GM23338 (cell line): ENCODE results near the gene LSM12.

ENCODE experiments used
- ETS1 ChIP-seq: IDR thresholded peaks from 2 replicates; pipeline ENCODE4 v1.6.1; 2016; ENCODE audit warnings: antibody characterized with exemption
- EZH2 ChIP-seq: fragments of 200-600 bp; sonication (generic); IDR thresholded peaks from one replicate; pipeline ENCODE4 v1.8.0; 2017; ENCODE audit warnings: antibody characterized with exemption, mild to moderate bottlenecking, low read depth; ENCODE audit not compliant: unreplicated experiment
- EZH2phosphoT487 ChIP-seq: fragments of 200-600 bp; sonication (generic); IDR thresholded peaks from one replicate; pipeline ENCODE4 v1.8.1; 2018; ENCODE audit warnings: antibody characterized with exemption; ENCODE audit not compliant: unreplicated experiment
- STAT1 ChIP-seq: IDR thresholded peaks from one replicate; pipeline ENCODE4 v1.6.1; 2016; ENCODE audit warnings: antibody characterized with exemption; ENCODE audit not compliant: unreplicated experiment
- TF ChIP-seq, protein P1 (sequence below), 2 experiments: fragments of 200-600 bp in 1 of 2; sonication (generic) in 1 of 2; conservative IDR thresholded peaks; 2 replicates each; pipeline versions ENCODE4 v1.5.1 to v1.6.1; 2016 to 2017; ENCODE audit warnings: antibody characterized with exemption in 2 of 2, low read depth in 2 of 2, mild to moderate bottlenecking in 2 of 2, moderate library complexity in 1 of 2
- TF ChIP-seq, protein P2 (sequence below): IDR thresholded peaks from one replicate; pipeline ENCODE4 v1.6.1; 2018; ENCODE audit warnings: antibody characterized with exemption; ENCODE audit not compliant: unreplicated experiment

DNA sequence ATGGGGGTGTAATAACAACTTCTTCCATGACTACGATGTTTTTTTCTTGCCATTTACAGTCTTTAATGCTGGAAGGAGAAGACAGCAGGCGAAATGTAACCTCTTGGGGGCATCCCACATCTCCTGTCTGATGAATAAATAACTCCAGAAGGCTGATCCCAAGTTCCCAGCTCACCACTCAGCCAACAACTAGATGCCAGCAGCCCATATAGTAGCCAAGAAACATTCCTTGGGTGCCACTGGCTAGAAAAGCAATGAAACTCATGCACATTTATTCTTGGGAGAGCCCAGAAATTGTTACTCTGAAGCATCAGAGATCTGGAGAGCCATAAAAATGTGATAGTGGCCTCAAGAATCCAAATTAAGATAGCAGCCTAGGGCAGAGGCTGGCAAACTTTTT, 29.0 kb downstream of the LSM12 start:
- TF ChIP-seq, protein P1, sequence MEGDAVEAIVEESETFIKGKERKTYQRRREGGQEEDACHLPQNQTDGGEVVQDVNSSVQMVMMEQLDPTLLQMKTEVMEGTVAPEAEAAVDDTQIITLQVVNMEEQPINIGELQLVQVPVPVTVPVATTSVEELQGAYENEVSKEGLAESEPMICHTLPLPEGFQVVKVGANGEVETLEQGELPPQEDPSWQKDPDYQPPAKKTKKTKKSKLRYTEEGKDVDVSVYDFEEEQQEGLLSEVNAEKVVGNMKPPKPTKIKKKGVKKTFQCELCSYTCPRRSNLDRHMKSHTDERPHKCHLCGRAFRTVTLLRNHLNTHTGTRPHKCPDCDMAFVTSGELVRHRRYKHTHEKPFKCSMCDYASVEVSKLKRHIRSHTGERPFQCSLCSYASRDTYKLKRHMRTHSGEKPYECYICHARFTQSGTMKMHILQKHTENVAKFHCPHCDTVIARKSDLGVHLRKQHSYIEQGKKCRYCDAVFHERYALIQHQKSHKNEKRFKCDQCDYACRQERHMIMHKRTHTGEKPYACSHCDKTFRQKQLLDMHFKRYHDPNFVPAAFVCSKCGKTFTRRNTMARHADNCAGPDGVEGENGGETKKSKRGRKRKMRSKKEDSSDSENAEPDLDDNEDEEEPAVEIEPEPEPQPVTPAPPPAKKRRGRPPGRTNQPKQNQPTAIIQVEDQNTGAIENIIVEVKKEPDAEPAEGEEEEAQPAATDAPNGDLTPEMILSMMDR (conservative IDR thresholded peaks at IDR 0.05; ENCODE audit: low read depth in 2 of 2), result no peak
- no peak for TF ChIP-seq EZH2
- no peak for TF ChIP-seq EZH2phosphoT487
- TF ChIP-seq ETS1, result no peak
- no peak for TF ChIP-seq STAT1
- TF ChIP-seq, protein P2, sequence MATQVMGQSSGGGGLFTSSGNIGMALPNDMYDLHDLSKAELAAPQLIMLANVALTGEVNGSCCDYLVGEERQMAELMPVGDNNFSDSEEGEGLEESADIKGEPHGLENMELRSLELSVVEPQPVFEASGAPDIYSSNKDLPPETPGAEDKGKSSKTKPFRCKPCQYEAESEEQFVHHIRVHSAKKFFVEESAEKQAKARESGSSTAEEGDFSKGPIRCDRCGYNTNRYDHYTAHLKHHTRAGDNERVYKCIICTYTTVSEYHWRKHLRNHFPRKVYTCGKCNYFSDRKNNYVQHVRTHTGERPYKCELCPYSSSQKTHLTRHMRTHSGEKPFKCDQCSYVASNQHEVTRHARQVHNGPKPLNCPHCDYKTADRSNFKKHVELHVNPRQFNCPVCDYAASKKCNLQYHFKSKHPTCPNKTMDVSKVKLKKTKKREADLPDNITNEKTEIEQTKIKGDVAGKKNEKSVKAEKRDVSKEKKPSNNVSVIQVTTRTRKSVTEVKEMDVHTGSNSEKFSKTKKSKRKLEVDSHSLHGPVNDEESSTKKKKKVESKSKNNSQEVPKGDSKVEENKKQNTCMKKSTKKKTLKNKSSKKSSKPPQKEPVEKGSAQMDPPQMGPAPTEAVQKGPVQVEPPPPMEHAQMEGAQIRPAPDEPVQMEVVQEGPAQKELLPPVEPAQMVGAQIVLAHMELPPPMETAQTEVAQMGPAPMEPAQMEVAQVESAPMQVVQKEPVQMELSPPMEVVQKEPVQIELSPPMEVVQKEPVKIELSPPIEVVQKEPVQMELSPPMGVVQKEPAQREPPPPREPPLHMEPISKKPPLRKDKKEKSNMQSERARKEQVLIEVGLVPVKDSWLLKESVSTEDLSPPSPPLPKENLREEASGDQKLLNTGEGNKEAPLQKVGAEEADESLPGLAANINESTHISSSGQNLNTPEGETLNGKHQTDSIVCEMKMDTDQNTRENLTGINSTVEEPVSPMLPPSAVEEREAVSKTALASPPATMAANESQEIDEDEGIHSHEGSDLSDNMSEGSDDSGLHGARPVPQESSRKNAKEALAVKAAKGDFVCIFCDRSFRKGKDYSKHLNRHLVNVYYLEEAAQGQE, result no peak
